ENCODE data around the gene CDKN1A. TPM values are rescaled to one million over a fixed set of nuclear protein-coding genes. Genes with fewer than 3 reads are reported as not detected.

CDKN1A gene
- total RNA-seq, 1 experiment from 2014 or later = 75.1 TPM

DNA sequence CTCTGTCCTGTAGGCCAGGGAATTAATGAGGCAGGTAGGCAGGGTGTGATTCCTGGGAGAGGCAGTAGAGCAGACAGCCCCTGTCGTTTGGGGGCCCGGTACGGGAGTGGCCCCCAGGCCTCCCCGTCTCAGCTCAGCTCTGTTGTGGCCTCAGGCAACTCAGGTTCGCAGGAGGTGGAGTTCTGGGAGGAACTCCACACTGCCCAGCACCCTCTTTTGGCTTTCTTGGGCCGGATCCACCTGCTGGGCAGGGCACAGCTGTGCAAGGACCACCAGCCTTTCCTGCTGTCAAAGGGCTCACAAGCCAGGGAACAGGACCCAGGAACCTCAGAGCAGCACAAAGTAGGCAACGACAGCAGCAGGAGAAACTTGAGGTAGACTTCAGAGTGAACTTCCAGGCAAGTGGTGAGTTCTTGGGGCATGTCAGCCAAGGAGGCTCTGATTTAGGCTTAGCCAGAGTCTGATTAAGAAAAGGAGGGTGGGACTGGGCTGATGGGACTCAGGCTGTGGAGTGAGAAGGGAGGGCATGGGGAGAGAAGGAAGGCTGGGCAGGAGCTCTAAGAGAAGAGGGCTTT, 56.1 kb downstream of the CDKN1A start:
- Mint-ChIP-seq H3K36me3 (no peaks in the 10 kb centered on the region), H3K4me1 (peaks cover 16% of the 10 kb centered on the region), H3K4me3 (no peak overlapping the region), H3K9me3 (no peaks in the 10 kb centered on the region), H3K27me3 (ENCODE audit: low read depth) (no peaks in the 10 kb centered on the region), H3K27ac (no peak overlapping the region)
- CTCF ChIA-PET = interaction anchor here (1.0 to 2.3 kb wide), 8 partner anchors 10 to 151 kb away, joined by 3 to 16 read pairs (median 3); partner anchors contain the start of gene C6orf89
- DNase-seq (ENCODE audit: low spot score) = no peak
- TF ChIP-seq TP53 (CRISPR knock-in tag; IDR thresholded peaks at IDR 0.05) (no peak), ZBTB21 (CRISPR knock-in tag; IDR thresholded peaks at IDR 0.05; ENCODE audit: borderline replicate concordance) (no peak), ZNF219 (CRISPR knock-in tag; IDR thresholded peaks at IDR 0.05; ENCODE audit: borderline replicate concordance) (no peak), NR3C1 (CRISPR knock-in tag; conservative IDR thresholded peaks at IDR 0.05; ENCODE audit: low read depth) (no peak), IRF2 (CRISPR knock-in tag; IDR thresholded peaks at IDR 0.05; ENCODE audit: borderline replicate concordance, low read depth) (no peak), TCF7 (CRISPR knock-in tag; IDR thresholded peaks at IDR 0.05; ENCODE audit: low read depth) (no peak), NR2C2 (CRISPR knock-in tag; IDR thresholded peaks at IDR 0.05) (no peak), EMX1 (CRISPR knock-in tag; IDR thresholded peaks at IDR 0.05) (no peak), NFE2L1 (CRISPR knock-in tag; IDR thresholded peaks at IDR 0.05) (no peak), OVOL2 (CRISPR knock-in tag; IDR thresholded peaks at IDR 0.05; ENCODE audit: borderline replicate concordance) (no peak), ZNF423 (CRISPR knock-in tag; IDR thresholded peaks at IDR 0.05) (no peak), NFYB (CRISPR knock-in tag; conservative IDR thresholded peaks at IDR 0.05; ENCODE audit: low read depth) (no peak), ESRRA (CRISPR knock-in tag; IDR thresholded peaks at IDR 0.05; ENCODE audit: borderline replicate concordance) (no peak), ELF4 (CRISPR knock-in tag; IDR thresholded peaks at IDR 0.05; ENCODE audit: low read depth) (no peak)
- TF ChIP-seq, protein P1, sequence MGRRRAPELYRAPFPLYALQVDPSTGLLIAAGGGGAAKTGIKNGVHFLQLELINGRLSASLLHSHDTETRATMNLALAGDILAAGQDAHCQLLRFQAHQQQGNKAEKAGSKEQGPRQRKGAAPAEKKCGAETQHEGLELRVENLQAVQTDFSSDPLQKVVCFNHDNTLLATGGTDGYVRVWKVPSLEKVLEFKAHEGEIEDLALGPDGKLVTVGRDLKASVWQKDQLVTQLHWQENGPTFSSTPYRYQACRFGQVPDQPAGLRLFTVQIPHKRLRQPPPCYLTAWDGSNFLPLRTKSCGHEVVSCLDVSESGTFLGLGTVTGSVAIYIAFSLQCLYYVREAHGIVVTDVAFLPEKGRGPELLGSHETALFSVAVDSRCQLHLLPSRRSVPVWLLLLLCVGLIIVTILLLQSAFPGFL (CRISPR knock-in tag; IDR thresholded peaks at IDR 0.05; ENCODE audit: borderline replicate concordance) = no peak
- TF ChIP-seq, protein P2, sequence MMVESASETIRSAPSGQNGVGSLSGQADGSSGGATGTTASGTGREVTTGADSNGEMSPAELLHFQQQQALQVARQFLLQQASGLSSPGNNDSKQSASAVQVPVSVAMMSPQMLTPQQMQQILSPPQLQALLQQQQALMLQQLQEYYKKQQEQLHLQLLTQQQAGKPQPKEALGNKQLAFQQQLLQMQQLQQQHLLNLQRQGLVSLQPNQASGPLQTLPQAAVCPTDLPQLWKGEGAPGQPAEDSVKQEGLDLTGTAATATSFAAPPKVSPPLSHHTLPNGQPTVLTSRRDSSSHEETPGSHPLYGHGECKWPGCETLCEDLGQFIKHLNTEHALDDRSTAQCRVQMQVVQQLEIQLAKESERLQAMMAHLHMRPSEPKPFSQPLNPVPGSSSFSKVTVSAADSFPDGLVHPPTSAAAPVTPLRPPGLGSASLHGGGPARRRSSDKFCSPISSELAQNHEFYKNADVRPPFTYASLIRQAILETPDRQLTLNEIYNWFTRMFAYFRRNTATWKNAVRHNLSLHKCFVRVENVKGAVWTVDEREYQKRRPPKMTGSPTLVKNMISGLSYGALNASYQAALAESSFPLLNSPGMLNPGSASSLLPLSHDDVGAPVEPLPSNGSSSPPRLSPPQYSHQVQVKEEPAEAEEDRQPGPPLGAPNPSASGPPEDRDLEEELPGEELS (CRISPR knock-in tag; IDR thresholded peaks at IDR 0.05) = no peak
- TF ChIP-seq, protein P3, sequence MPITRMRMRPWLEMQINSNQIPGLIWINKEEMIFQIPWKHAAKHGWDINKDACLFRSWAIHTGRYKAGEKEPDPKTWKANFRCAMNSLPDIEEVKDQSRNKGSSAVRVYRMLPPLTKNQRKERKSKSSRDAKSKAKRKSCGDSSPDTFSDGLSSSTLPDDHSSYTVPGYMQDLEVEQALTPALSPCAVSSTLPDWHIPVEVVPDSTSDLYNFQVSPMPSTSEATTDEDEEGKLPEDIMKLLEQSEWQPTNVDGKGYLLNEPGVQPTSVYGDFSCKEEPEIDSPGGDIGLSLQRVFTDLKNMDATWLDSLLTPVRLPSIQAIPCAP (CRISPR knock-in tag; IDR thresholded peaks at IDR 0.05) = no peak
- TF ChIP-seq, protein P4, sequence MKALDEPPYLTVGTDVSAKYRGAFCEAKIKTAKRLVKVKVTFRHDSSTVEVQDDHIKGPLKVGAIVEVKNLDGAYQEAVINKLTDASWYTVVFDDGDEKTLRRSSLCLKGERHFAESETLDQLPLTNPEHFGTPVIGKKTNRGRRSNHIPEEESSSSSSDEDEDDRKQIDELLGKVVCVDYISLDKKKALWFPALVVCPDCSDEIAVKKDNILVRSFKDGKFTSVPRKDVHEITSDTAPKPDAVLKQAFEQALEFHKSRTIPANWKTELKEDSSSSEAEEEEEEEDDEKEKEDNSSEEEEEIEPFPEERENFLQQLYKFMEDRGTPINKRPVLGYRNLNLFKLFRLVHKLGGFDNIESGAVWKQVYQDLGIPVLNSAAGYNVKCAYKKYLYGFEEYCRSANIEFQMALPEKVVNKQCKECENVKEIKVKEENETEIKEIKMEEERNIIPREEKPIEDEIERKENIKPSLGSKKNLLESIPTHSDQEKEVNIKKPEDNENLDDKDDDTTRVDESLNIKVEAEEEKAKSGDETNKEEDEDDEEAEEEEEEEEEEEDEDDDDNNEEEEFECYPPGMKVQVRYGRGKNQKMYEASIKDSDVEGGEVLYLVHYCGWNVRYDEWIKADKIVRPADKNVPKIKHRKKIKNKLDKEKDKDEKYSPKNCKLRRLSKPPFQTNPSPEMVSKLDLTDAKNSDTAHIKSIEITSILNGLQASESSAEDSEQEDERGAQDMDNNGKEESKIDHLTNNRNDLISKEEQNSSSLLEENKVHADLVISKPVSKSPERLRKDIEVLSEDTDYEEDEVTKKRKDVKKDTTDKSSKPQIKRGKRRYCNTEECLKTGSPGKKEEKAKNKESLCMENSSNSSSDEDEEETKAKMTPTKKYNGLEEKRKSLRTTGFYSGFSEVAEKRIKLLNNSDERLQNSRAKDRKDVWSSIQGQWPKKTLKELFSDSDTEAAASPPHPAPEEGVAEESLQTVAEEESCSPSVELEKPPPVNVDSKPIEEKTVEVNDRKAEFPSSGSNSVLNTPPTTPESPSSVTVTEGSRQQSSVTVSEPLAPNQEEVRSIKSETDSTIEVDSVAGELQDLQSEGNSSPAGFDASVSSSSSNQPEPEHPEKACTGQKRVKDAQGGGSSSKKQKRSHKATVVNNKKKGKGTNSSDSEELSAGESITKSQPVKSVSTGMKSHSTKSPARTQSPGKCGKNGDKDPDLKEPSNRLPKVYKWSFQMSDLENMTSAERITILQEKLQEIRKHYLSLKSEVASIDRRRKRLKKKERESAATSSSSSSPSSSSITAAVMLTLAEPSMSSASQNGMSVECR (CRISPR knock-in tag; IDR thresholded peaks at IDR 0.05; ENCODE audit: borderline replicate concordance) = no peak
- TF ChIP-seq, protein P5, sequence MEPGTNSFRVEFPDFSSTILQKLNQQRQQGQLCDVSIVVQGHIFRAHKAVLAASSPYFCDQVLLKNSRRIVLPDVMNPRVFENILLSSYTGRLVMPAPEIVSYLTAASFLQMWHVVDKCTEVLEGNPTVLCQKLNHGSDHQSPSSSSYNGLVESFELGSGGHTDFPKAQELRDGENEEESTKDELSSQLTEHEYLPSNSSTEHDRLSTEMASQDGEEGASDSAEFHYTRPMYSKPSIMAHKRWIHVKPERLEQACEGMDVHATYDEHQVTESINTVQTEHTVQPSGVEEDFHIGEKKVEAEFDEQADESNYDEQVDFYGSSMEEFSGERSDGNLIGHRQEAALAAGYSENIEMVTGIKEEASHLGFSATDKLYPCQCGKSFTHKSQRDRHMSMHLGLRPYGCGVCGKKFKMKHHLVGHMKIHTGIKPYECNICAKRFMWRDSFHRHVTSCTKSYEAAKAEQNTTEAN (CRISPR knock-in tag; IDR thresholded peaks at IDR 0.05) = no peak
- TF ChIP-seq, protein P6, sequence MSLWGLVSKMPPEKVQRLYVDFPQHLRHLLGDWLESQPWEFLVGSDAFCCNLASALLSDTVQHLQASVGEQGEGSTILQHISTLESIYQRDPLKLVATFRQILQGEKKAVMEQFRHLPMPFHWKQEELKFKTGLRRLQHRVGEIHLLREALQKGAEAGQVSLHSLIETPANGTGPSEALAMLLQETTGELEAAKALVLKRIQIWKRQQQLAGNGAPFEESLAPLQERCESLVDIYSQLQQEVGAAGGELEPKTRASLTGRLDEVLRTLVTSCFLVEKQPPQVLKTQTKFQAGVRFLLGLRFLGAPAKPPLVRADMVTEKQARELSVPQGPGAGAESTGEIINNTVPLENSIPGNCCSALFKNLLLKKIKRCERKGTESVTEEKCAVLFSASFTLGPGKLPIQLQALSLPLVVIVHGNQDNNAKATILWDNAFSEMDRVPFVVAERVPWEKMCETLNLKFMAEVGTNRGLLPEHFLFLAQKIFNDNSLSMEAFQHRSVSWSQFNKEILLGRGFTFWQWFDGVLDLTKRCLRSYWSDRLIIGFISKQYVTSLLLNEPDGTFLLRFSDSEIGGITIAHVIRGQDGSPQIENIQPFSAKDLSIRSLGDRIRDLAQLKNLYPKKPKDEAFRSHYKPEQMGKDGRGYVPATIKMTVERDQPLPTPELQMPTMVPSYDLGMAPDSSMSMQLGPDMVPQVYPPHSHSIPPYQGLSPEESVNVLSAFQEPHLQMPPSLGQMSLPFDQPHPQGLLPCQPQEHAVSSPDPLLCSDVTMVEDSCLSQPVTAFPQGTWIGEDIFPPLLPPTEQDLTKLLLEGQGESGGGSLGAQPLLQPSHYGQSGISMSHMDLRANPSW (CRISPR knock-in tag; conservative IDR thresholded peaks at IDR 0.05; ENCODE audit: low read depth) = no peak
- POLR2A ChIA-PET = interaction anchor here (0.6 kb wide), 1 partner anchor 22 kb away, joined by 3 read pairs; no protein-coding TSS in a partner anchor
- ATAC-seq = no peak

All from WTC11 (cell line).